ENCODE data around the gene WHRN. TPM values are rescaled to one million over a fixed set of nuclear protein-coding genes. Genes with fewer than 3 reads are reported as not detected.

WHRN gene
- total RNA-seq, 2 experiments from 2014 or later = 0.19 to 2.1 TPM

DNA sequence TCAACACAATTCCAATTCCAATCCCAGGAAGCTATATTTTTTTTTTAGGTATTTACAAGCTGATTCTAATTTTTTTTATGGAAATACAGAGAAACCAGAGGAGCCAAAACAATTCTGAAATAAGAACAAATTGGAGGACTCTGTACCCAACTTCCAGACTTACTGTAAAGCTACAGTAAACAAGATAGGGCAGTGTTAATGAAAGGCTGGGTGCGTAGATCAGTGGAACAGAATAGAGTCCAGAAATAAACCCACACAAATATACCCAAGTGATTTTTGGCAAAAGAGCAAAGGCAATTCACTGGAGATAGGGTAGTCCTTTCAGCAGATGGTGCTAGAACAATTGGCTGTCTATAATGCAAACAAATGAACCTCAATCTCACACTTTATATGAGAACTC, 50.6 kb downstream of the WHRN start:
- Histone ChIP-seq H3K4me1 (ENCODE audit: insufficient read depth, low read length, poor library complexity, severe bottlenecking) (peaks cover 24% of the 10 kb centered on the region), H4K20me1 (ENCODE audit: insufficient read depth, low read length) (no peaks in the 10 kb centered on the region), H3K27ac (ENCODE audit: low read depth, low read length, poor library complexity, severe bottlenecking) (no peak overlapping the region), H3K4me2 (ENCODE audit: low read length) (no peak overlapping the region), H3K4me3 (ENCODE audit: low read depth, low read length, poor library complexity, severe bottlenecking) (no peak overlapping the region), H2AFZ (ENCODE audit: low read length) (no peak overlapping the region), H3K9me2 (ENCODE audit: insufficient read depth, low read length) (no peaks in the 10 kb centered on the region), H3K36me3 (ENCODE audit: insufficient read depth, low read length) (no peaks in the 10 kb centered on the region; the same call in 1 of the 2 replicates), H3K79me2 (ENCODE audit: insufficient read depth, low read depth, low read length) (no peaks in the 10 kb centered on the region), H3K9me3 (ENCODE audit: low read length) (peaks cover 18% of the 10 kb centered on the region)
- intact Hi-C loops (cut with micrococcal nuclease; ENCODE audit: unreplicated experiment) = no loop called here
- ChIA-PET CTCF (ENCODE audit: unreplicated experiment) (no interaction called here), POLR2A (interaction anchor here (0.5 to 1.0 kb wide), 4 partner anchors 14 to 229 kb away, joined by 3 to 6 read pairs (median 4); no protein-coding TSS in a partner anchor)
- no TSS peak for BruUV-seq (replicated peaks)
- no peak for DNase-seq (ENCODE audit: low spot score)
- TF ChIP-seq EZH2phosphoT487 (IDR thresholded peaks at IDR 0.05; ENCODE audit: borderline replicate concordance, low read depth, low read length) = no peak

DNA sequence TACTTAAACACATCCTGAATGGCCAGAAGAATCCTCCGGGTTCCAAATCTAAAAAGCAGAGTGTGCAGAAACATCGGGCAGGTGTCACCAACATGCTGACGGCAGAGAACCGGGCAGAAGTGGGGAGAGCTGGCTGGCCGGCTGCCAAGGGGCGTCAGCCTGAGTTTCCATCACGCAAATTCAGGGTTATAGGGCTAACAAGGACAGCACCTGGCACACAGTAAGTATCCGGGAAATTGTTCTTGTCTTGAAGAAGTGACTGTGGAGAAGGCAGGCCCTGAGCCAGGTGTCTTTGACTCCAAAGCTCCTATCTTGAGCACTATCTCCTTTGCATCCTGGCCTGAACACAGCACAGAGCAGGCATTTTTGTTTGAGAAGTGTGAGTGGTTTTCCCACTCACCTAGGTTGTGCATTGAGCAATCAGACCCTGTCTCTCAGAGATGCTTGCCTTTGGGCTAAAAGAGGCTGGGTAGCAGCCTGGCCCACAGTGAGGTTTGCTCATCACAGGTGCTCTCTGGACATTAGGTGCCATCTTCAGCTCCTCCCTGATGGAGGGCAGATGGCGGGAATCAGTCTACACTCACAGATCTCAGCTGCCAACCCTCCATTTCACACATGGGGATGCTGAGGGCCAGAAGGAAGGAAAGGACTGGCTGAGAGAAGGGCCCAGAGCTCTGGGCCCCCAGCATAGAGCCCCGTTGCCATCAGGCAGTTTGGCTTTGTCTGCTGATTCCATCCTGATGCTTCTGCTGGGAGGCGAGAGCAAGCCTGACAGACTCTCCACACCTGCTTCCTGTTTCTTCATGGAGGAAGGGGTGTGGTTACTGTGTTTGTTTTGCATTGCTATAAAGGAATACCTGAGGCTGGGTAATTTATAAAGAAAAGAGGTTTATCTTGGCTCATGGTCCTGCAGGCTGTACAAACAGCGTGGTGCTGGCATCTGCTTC, 52.8 kb downstream of the WHRN start:
- Histone ChIP-seq H3K4me1 (ENCODE audit: insufficient read depth, low read length, poor library complexity, severe bottlenecking) (peaks cover 24% of the 10 kb centered on the region), H3K79me2 (ENCODE audit: insufficient read depth, low read depth, low read length) (no peaks in the 10 kb centered on the region), H3K9me3 (ENCODE audit: low read length) (peaks cover 18% of the 10 kb centered on the region), H3K27ac (ENCODE audit: low read depth, low read length, poor library complexity, severe bottlenecking) (peak overlapping the region; percentile 59), H4K20me1 (ENCODE audit: insufficient read depth, low read length) (no peaks in the 10 kb centered on the region), H2AFZ (ENCODE audit: low read length) (peak overlapping the region; percentile 88), H3K4me3 (ENCODE audit: low read depth, low read length, poor library complexity, severe bottlenecking) (peak overlapping the region; percentile 42), H3K4me2 (ENCODE audit: low read length) (peak overlapping the region; percentile 67), H3K36me3 (ENCODE audit: insufficient read depth, low read length) (no peaks in the 10 kb centered on the region; the same call in 1 of the 2 replicates), H3K9me2 (ENCODE audit: insufficient read depth, low read length) (no peaks in the 10 kb centered on the region)
- peak; percentile 76 for DNase-seq (ENCODE audit: low spot score)
- ChIA-PET POLR2A (interaction anchor here (0.7 to 1.3 kb wide), 5 partner anchors 9 to 815 kb away, joined by 3 to 5 read pairs (median 3); no protein-coding TSS in a partner anchor), CTCF (ENCODE audit: unreplicated experiment) (no interaction called here)
- intact Hi-C loops (cut with micrococcal nuclease; ENCODE audit: unreplicated experiment) = no loop called here
- TF ChIP-seq, protein P1, sequence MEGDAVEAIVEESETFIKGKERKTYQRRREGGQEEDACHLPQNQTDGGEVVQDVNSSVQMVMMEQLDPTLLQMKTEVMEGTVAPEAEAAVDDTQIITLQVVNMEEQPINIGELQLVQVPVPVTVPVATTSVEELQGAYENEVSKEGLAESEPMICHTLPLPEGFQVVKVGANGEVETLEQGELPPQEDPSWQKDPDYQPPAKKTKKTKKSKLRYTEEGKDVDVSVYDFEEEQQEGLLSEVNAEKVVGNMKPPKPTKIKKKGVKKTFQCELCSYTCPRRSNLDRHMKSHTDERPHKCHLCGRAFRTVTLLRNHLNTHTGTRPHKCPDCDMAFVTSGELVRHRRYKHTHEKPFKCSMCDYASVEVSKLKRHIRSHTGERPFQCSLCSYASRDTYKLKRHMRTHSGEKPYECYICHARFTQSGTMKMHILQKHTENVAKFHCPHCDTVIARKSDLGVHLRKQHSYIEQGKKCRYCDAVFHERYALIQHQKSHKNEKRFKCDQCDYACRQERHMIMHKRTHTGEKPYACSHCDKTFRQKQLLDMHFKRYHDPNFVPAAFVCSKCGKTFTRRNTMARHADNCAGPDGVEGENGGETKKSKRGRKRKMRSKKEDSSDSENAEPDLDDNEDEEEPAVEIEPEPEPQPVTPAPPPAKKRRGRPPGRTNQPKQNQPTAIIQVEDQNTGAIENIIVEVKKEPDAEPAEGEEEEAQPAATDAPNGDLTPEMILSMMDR (conservative IDR thresholded peaks at IDR 0.05; ENCODE audit: low read length) = no peak
- TF ChIP-seq EZH2phosphoT487 (IDR thresholded peaks at IDR 0.05; ENCODE audit: borderline replicate concordance, low read depth, low read length) = no peak
- BruUV-seq (replicated peaks) = no TSS peak

DNA sequence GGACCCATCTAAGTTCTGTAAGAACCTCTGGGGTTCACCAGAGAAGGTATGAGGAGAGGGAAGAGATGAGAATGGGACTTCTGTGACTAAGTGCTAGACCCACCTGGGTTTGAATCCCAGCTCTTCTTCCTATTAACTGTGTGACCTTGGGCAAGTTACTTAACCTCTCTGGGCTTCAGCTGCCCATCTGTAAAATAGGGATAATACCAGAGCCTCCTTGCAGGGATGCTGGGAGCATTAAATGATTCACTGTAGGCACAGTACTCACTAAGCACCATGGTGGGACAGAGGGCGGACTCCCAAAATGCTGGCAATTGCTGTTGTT, 53.6 kb downstream of the WHRN start:
- peak overlapping the region; percentile 58; the same call in 1 of the 2 replicates for H2AFZ ChIP-seq (ENCODE audit: low read length)
- intact Hi-C loops (cut with micrococcal nuclease; ENCODE audit: unreplicated experiment) = no loop called here
- peaks cover 24% of the 10 kb centered on the region for H3K4me1 ChIP-seq (ENCODE audit: insufficient read depth, low read length, poor library complexity, severe bottlenecking)

More for the DNA sequence above, 53.6 kb downstream of the WHRN start:
- peak overlapping the region; percentile 67 for H3K4me2 ChIP-seq (ENCODE audit: low read length)
- DNase-seq (ENCODE audit: low spot score) = no peak
- no peaks in the 10 kb centered on the region for H4K20me1 ChIP-seq (ENCODE audit: insufficient read depth, low read length)
- no peak overlapping the region for H3K4me3 ChIP-seq (ENCODE audit: low read depth, low read length, poor library complexity, severe bottlenecking)
- no peak overlapping the region for H3K27ac ChIP-seq (ENCODE audit: low read depth, low read length, poor library complexity, severe bottlenecking)
- peaks cover 18% of the 10 kb centered on the region for H3K9me3 ChIP-seq (ENCODE audit: low read length)
- no peaks in the 10 kb centered on the region for H3K79me2 ChIP-seq (ENCODE audit: insufficient read depth, low read depth, low read length)
- H3K9me2 ChIP-seq (ENCODE audit: insufficient read depth, low read length) = no peaks in the 10 kb centered on the region
- BruUV-seq (replicated peaks) = no TSS peak
- no peaks in the 10 kb centered on the region; the same call in 1 of the 2 replicates for H3K36me3 ChIP-seq (ENCODE audit: insufficient read depth, low read length)
- CTCF ChIA-PET (ENCODE audit: unreplicated experiment) = no interaction called here
- POLR2A ChIA-PET = interaction anchor here (0.6 to 1.1 kb wide), 3 partner anchors 9 to 202 kb away, joined by 3 to 4 read pairs (median 3); no protein-coding TSS in a partner anchor
- TF ChIP-seq, protein P1 (conservative IDR thresholded peaks at IDR 0.05; ENCODE audit: low read length) = no peak
- TF ChIP-seq EZH2phosphoT487 (IDR thresholded peaks at IDR 0.05; ENCODE audit: borderline replicate concordance, low read depth, low read length) = no peak

Data from OCI-LY7 (cell line).